Calu3 (cell line): ENCODE results near the gene NFU1. TPM values are rescaled to one million over a fixed set of nuclear protein-coding genes. Genes with fewer than 3 reads are reported as not detected.

Experiments used
- BruUV-seq: library from RNA; stranded (reverse); fragments of 400-500 nt; replicated peaks from 2 replicates; lab custom pipeline; 2021; lab: Mats Ljungman, UMichigan
- CTCF ChIA-PET: fragments of 300-600 bp; sonication (Branson Sonifier 250); formaldehyde crosslinking; loops from one replicate; lab custom pipeline; 2022; ENCODE audit warnings: antibody characterized with exemption; lab: Charles Lee
- DNase-seq: peaks from one replicate; pipeline ENCODE4 v3.0.0; 2022
- H3K27ac Mint-ChIP-seq: one replicate; pipeline ENCODE4 v1.8.0; 2022; ENCODE audit warnings: mixed read lengths; ENCODE audit not compliant: unreplicated experiment
- H3K27me3 Mint-ChIP-seq: one replicate; pipeline ENCODE4 v1.8.0; 2022; ENCODE audit warnings: mixed read lengths; ENCODE audit not compliant: unreplicated experiment
- H3K36me3 Mint-ChIP-seq: one replicate; pipeline ENCODE4 v1.8.0; 2022; ENCODE audit warnings: mild to moderate bottlenecking, moderate library complexity, mixed read lengths; ENCODE audit not compliant: insufficient read depth, unreplicated experiment
- H3K4me1 Mint-ChIP-seq: one replicate; pipeline ENCODE4 v1.8.0; 2022; ENCODE audit warnings: mild to moderate bottlenecking, low read depth, mixed read lengths; ENCODE audit not compliant: unreplicated experiment
- H3K4me3 Mint-ChIP-seq: one replicate; pipeline ENCODE4 v1.8.0; 2022; ENCODE audit warnings: mild to moderate bottlenecking, low read depth, moderate library complexity, mixed read lengths; ENCODE audit not compliant: unreplicated experiment
- H3K9me3 Mint-ChIP-seq: one replicate; pipeline ENCODE4 v1.8.0; 2022; ENCODE audit warnings: low read depth, mixed read lengths; ENCODE audit not compliant: unreplicated experiment
- CTCF ChIP-seq: fragments of 200-600 bp; IDR thresholded peaks from one replicate; pipeline ENCODE4 v1.8.0; 2022; ENCODE audit warnings: antibody characterized with exemption; ENCODE audit not compliant: unreplicated experiment
- intact Hi-C: fragments of 100-400 bp; cut with micrococcal nuclease; formaldehyde crosslinking; loops from one replicate; pipeline ENCODE4 v1.10.0; 2022; ENCODE audit not compliant: unreplicated experiment
- total RNA-seq: library from RNA; stranded (reverse); gene quantifications from 2 replicates; pipeline ENCODE4 v1.2.3, GENCODE V29; 2022

NFU1 gene
- total RNA-seq, 1 experiment from 2014 or later = 23.4 TPM

DNA sequence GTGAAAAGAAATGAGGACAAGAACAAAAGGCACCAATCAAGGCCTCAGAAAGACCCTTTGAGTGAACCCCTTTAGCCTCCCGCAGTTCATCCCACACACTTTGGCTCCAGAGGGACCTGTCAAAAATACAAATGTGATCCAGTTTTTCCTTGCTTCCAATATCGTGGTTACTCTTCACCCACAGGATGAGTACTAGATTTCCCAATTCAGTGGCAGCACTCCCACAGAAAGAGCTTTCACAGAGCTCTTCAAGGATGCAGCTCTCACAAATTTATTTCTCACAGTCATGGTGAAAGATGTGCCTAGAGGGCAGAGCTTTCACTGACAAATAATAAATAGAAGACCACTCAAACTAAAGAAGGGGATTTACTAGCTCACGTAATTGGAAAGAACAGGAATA lies 47.2 kb downstream of the NFU1 start:
- Mint-ChIP-seq H3K36me3 (peaks cover 35% of the 10 kb centered on the region), H3K27me3 (no peaks in the 10 kb centered on the region), H3K27ac (no peak overlapping the region), H3K4me3 (no peak overlapping the region), H3K4me1 (peaks cover 16% of the 10 kb centered on the region), H3K9me3 (no peaks in the 10 kb centered on the region)
- CTCF ChIA-PET = no interaction called here
- no peak for TF ChIP-seq CTCF
- no TSS peak for BruUV-seq
- intact Hi-C loops = no loop called here
- DNase-seq = no peak

GRCh38 chr2:69389271-69389670 lies 48.0 kb downstream of the NFU1 start:
- H3K36me3 Mint-ChIP-seq = peaks cover 42% of the 10 kb centered on the region
- no TSS peak for BruUV-seq
- H3K4me3 Mint-ChIP-seq = no peak overlapping the region
- H3K4me1 Mint-ChIP-seq = peaks cover 16% of the 10 kb centered on the region
- CTCF ChIA-PET = no interaction called here
- intact Hi-C loops = no loop called here
- no peaks in the 10 kb centered on the region for H3K27me3 Mint-ChIP-seq
- H3K27ac Mint-ChIP-seq = no peak overlapping the region
- no peak for TF ChIP-seq CTCF
- no peaks in the 10 kb centered on the region for H3K9me3 Mint-ChIP-seq
- no peak for DNase-seq

DNA sequence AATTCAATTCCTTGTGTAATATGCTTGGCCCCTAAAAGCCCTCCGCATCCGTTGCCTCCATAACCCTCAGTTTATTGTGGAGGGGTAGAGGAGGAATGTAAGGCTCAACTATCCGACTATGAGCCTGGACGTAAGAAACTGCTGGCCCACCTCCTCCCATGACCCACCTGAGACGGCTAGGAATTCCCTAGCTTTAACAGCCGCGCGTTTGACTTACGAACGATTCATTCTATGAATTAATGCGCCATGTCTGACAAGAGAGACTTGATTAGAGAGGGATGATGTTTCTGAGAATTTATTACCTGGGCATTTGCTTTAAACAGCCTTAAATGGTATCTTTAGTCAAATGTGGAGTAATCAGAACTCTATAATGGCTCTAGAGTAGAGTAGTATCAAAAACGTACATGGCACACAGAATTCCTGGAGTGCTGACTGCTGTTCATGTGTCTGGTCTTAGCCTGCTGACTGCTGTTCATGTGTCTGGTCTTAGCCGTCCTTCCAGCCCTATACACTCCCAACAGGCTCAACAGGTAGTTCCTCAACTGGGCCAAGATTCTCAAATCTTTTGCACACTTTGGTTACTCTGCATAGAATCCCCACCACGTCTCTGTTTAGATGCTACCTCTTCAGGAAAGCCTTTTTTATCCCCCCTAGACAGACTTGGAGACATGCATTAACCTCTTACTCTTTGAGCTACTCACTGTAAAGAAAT lies 49.3 kb downstream of the NFU1 start:
- TF ChIP-seq CTCF = no peak
- no peaks in the 10 kb centered on the region for H3K9me3 Mint-ChIP-seq
- no peak for DNase-seq
- no peaks in the 10 kb centered on the region for H3K27me3 Mint-ChIP-seq
- peaks cover 19% of the 10 kb centered on the region for H3K4me1 Mint-ChIP-seq
- CTCF ChIA-PET = no interaction called here
- peak overlapping the region; percentile 94 for H3K4me3 Mint-ChIP-seq
- H3K36me3 Mint-ChIP-seq = peaks cover 54% of the 10 kb centered on the region
- peak overlapping the region; percentile 88 for H3K27ac Mint-ChIP-seq
- intact Hi-C loops = no loop called here
- BruUV-seq = TSS peak; percentile 80

DNA sequence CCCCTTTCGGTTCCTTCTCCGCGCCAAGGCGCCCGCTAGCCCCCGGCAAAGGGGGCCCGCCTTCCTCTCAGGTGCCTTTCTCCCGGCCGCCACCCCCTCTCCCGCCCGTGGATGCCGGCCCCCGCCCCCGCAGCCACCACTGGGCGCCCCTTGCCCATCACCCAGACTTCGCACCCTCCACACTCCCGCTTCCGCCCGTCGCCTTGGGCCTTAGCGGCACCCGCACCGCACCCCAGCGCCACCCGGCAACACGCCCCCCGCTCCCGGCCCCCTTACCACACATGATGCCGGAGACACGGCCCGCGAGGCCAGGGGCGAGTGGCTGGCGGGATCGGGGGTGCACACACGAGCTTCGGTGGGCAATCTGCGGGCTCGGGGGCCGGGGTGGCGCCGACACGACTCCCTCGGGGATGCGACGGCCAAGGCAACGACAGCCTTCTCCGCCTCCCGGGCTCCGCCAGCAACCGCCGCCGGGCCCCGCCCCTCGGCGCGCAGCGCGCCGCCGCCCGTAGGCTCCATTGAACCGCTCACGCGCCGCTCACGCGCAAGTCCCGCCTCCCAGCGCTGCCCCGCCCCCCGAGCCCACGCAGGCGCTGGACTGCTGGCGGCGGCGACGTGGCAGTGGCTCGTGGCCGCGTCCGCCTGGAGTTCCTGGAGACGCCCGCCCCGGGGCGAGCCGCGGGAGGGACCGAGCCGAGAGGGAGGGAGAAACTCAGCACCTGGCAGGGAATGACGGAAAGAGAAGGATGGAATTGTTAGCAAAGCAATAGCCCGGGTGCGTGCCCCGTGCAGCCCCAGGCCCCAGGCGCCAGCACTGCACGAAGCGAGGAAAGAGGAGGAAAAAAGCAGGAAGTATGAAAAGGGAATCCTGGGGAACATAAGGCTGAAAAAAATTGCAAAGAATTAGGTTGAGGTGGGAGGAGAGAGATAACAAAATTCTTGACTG lies 50.2 kb downstream of the NFU1 start, which contains the start of gene GFPT1:
Gene GFPT1, minus strand, starts transcription at position 439 of the 946 bp plus-strand sequence. Its CDS starts 156 bp downstream, at position 283.
- CTCF ChIA-PET = no interaction called here
- no peak for TF ChIP-seq CTCF
- peaks cover 27% of the 10 kb centered on the region for H3K4me1 Mint-ChIP-seq
- H3K27ac Mint-ChIP-seq = peak within 1 kb of the TSS; percentile 88
- H3K9me3 Mint-ChIP-seq = no peaks in the 10 kb centered on the region
- H3K27me3 Mint-ChIP-seq = no peaks in the 10 kb centered on the region
- peak within 1 kb of the TSS; percentile 94 for H3K4me3 Mint-ChIP-seq
- DNase-seq = peak; percentile 96
- peaks cover 63% of the 10 kb centered on the region for H3K36me3 Mint-ChIP-seq
- BruUV-seq = no TSS peak
- intact Hi-C loops = no loop called here
